Cardiac muscle cell (in vitro differentiated cells and primary cell): Measurements from ENCODE around the gene LRBA. TPM values are rescaled to one million over a fixed set of nuclear protein-coding genes. Genes with fewer than 3 reads are reported as not detected.

Experiments used
- DNase-seq, 2 donors: peaks; one replicate each; pipeline versions ENCODE4 v3.0.0 to v3.0.0-alpha.2; 2010 to 2017; ENCODE audit warnings: low read depth in 1 of 2, low spot score in 1 of 2
- H3K27ac ChIP-seq: fragments of 200-600 bp; sonication (generic); 2 replicates; pipeline ENCODE4 v1.5.1; 2016
- H3K27me3 ChIP-seq: fragments of 200-600 bp; sonication (generic); 2 replicates; pipeline ENCODE4 v1.6.0; 2016; ENCODE audit warnings: control low read depth
- H3K36me3 ChIP-seq: fragments of 200-600 bp; sonication (generic); 2 replicates; pipeline ENCODE4 v1.5.1; 2016; ENCODE audit warnings: control low read depth
- H3K4me1 ChIP-seq: fragments of 200-600 bp; sonication (generic); 2 replicates; pipeline ENCODE4 v1.8.1; 2017; ENCODE audit warnings: low read depth, mild to moderate bottlenecking, mixed run types
- H3K4me3 ChIP-seq: fragments of 200-600 bp; sonication (generic); 2 replicates; pipeline ENCODE4 v1.5.1; 2016; ENCODE audit warnings: mild to moderate bottlenecking
- H3K9me3 ChIP-seq: fragments of 200-600 bp; sonication (generic); 2 replicates; pipeline ENCODE4 v1.5.1; 2017; ENCODE audit warnings: low read depth, mild to moderate bottlenecking, control low read depth
- CTCF ChIP-seq: IDR thresholded peaks from 2 replicates; pipeline ENCODE4 v1.5.1; 2012; ENCODE audit warnings: low read depth, mild to moderate bottlenecking, low read length
- polyA plus RNA-seq: library from polyadenylated mRNA; unstranded; fragments of >200 nt; fragmentation: Nextera tagmentation; extraction: Ambion mirVana; gene quantifications from 2 replicates; pipeline ENCODE4 v1.2.1, GENCODE V29; 2016
- total RNA-seq: library from RNA; depleted of rRNA; stranded (reverse); fragments of >200 nt; gene quantifications from 2 replicates; pipeline ENCODE4 v1.2.3, GENCODE V29; 2016

Gene LRBA
- total and polyA plus RNA-seq, 2 experiments from 2014 or later, result 17.7 to 58.8 TPM

- TF ChIP-seq CTCF, result no peak
- H3K9me3 ChIP-seq, result no peaks in the 10 kb centered on the region
- H3K36me3 ChIP-seq, result no peaks in the 10 kb centered on the region
- no peaks in the 10 kb centered on the region for H3K27me3 ChIP-seq
- no peak overlapping the region for H3K27ac ChIP-seq
- H3K4me3 ChIP-seq, result no peak overlapping the region
- peak in 1 of 2 donors; percentile 62 for DNase-seq
- no peaks in the 10 kb centered on the region for H3K4me1 ChIP-seq
These were observed 770.5 kb downstream of the LRBA start for GRCh38 chr4:150244600-150244999.

GRCh38 chr4:150243932-150244331, 771.2 kb downstream of the LRBA start:
- H3K27me3 ChIP-seq, result no peaks in the 10 kb centered on the region
- H3K36me3 ChIP-seq, result no peaks in the 10 kb centered on the region
- DNase-seq, result no peak
- H3K9me3 ChIP-seq, result no peaks in the 10 kb centered on the region
- no peaks in the 10 kb centered on the region for H3K4me1 ChIP-seq
- no peak for TF ChIP-seq CTCF
- no peak overlapping the region for H3K4me3 ChIP-seq
- H3K27ac ChIP-seq, result no peak overlapping the region

GRCh38 chr4:150242820-150243458, 772.1 kb downstream of the LRBA start:
- H3K27ac ChIP-seq, result no peak overlapping the region
- H3K9me3 ChIP-seq, result no peaks in the 10 kb centered on the region
- H3K4me3 ChIP-seq, result no peak overlapping the region
- H3K4me1 ChIP-seq, result no peaks in the 10 kb centered on the region
- peak; percentile 62 to 66 for DNase-seq
- peak; percentile 95 for TF ChIP-seq CTCF
- H3K27me3 ChIP-seq, result no peaks in the 10 kb centered on the region
- no peaks in the 10 kb centered on the region for H3K36me3 ChIP-seq

GRCh38 chr4:150240011-150240410, 775.1 kb downstream of the LRBA start:
- Histone ChIP-seq H3K36me3 (no peaks in the 10 kb centered on the region), H3K4me3 (no peak overlapping the region), H3K9me3 (no peaks in the 10 kb centered on the region), H3K27me3 (no peaks in the 10 kb centered on the region), H3K4me1 (peaks cover 5% of the 10 kb centered on the region), H3K27ac (no peak overlapping the region)
- no peak for TF ChIP-seq CTCF
- DNase-seq, result no peak

- Histone ChIP-seq H3K9me3 (no peaks in the 10 kb centered on the region), H3K27me3 (no peaks in the 10 kb centered on the region), H3K36me3 (no peaks in the 10 kb centered on the region), H3K27ac (no peak overlapping the region), H3K4me3 (no peak overlapping the region), H3K4me1 (peaks cover 5% of the 10 kb centered on the region)
- DNase-seq, result no peak
- TF ChIP-seq CTCF, result no peak
These were observed 776.5 kb downstream of the LRBA start for GRCh38 chr4:150238591-150238990.
